H1 (cell line): Measurements from ENCODE around the gene FTSJ3. TPM values are rescaled to one million over a fixed set of nuclear protein-coding genes. Genes with fewer than 3 reads are reported as not detected.

Experiments used
- CTCF ChIA-PET: fragments of 300-600 bp; sonication (Branson Sonifier 250); formaldehyde crosslinking; loops from one replicate; lab custom pipeline; 2021; ENCODE audit not compliant: partially characterized antibody; lab: Charles Lee
- POLR2A ChIA-PET: fragments of 300-600 bp; sonication (Branson Sonifier 250); formaldehyde crosslinking; loops from one replicate; lab custom pipeline; 2021; ENCODE audit warnings: inconsistent platforms; ENCODE audit not compliant: partially characterized antibody; lab: Charles Lee
- DNase-seq, 2 experiments: peaks; one replicate each; pipeline versions ENCODE4 v3.0.0 to v3.0.0-alpha.2; 2010 to 2022; ENCODE audit warnings: low spot score in 2 of 2, low read depth in 1 of 2, mixed read lengths in 1 of 2
- FAIRE-seq: peaks from 2 replicates; lab custom pipeline; 2011; peaks lifted over from hg19 to GRCh38; lab: Jason Lieb, UNC
- H2AFZ ChIP-seq: 2 replicates; pipeline ENCODE4 v1.8.1; 2012; ENCODE audit warnings: low read length, inconsistent platforms
- H2AK5ac ChIP-seq: 2 replicates; pipeline ENCODE4 v1.6.1; 2013; ENCODE audit warnings: low read depth, low read length
- H2BK120ac ChIP-seq: replicated peaks from 2 replicates; pipeline ENCODE3; 2013; ENCODE audit warnings: low read depth, low read length, inconsistent platforms
- H2BK12ac ChIP-seq: 2 replicates; pipeline ENCODE4 v1.6.1; 2013; ENCODE audit warnings: low read depth, low read length
- H2BK15ac ChIP-seq: 2 replicates; pipeline ENCODE4 v1.6.1; 2013; ENCODE audit warnings: low read length
- H2BK20ac ChIP-seq: 2 replicates; pipeline ENCODE4 v1.6.1; 2013; ENCODE audit warnings: low read length
- H2BK5ac ChIP-seq: 2 replicates; pipeline ENCODE4 v1.6.1; 2013; ENCODE audit warnings: low read depth, low read length
- H3K14ac ChIP-seq: 2 replicates; pipeline ENCODE4 v1.6.1; 2013; ENCODE audit warnings: inconsistent platforms; ENCODE audit not compliant: insufficient read length
- H3K18ac ChIP-seq: 2 replicates; pipeline ENCODE4 v1.6.1; 2013; ENCODE audit warnings: low read length; ENCODE audit errors: extremely low read depth
- H3K23ac ChIP-seq: 2 replicates; pipeline ENCODE4 v1.6.1; 2013; ENCODE audit warnings: inconsistent platforms; ENCODE audit not compliant: insufficient read length
- H3K23me2 ChIP-seq: 2 replicates; pipeline ENCODE4 v1.6.1; 2013; ENCODE audit warnings: low read depth, low read length
- H3K27ac ChIP-seq: 2 replicates; pipeline ENCODE4 v1.6.1; 2011; ENCODE audit warnings: low read depth, low read length, inconsistent platforms
- H3K27me3 ChIP-seq, 4 experiments: replicated peaks in 1 of 4; 1 replicate in 1 of 4; 2 replicates in 3 of 4; pipeline versions ENCODE4 v1.6.1 to v1.8.1; 2011 to 2013; ENCODE audit warnings: low read length in 3 of 4, mild to moderate bottlenecking in 3 of 4, inconsistent platforms in 2 of 4, mixed read lengths in 2 of 4, moderate library complexity in 1 of 4; ENCODE audit not compliant: control insufficient read depth in 3 of 4, insufficient read depth in 3 of 4; ENCODE audit errors: extremely low read depth in 1 of 4
- H3K36me3 ChIP-seq, 4 experiments: 2 replicates each; pipeline versions ENCODE4 v1.6.1 to v1.8.1; 2011 to 2013; ENCODE audit warnings: mild to moderate bottlenecking in 4 of 4, low read length in 3 of 4, moderate library complexity in 2 of 4, control low read depth in 1 of 4, inconsistent platforms in 1 of 4; ENCODE audit not compliant: insufficient read depth in 4 of 4, control insufficient read depth in 2 of 4
- H3K4ac ChIP-seq: replicated peaks from 2 replicates; pipeline ENCODE3; 2013; ENCODE audit warnings: low read length, low read depth, mixed read lengths, inconsistent platforms; ENCODE audit not compliant: insufficient read length
- H3K4me1 ChIP-seq, 4 experiments: replicated peaks in 1 of 4; 1 replicate in 1 of 4; 2 replicates in 3 of 4; pipeline versions ENCODE4 v1.6.1 to v1.8.1; 2011 to 2013; ENCODE audit warnings: low read length in 3 of 4, inconsistent platforms in 2 of 4, mixed read lengths in 1 of 4; ENCODE audit not compliant: insufficient read depth in 4 of 4, control insufficient read depth in 3 of 4
- H3K4me2 ChIP-seq, 2 experiments: 2 replicates each; pipeline versions ENCODE4 v1.6.1 to v1.8.1; 2011 to 2013; ENCODE audit warnings: low read depth in 2 of 2, low read length in 2 of 2, control low read depth in 1 of 2, inconsistent platforms in 1 of 2, mild to moderate bottlenecking in 1 of 2; ENCODE audit not compliant: insufficient read depth in 1 of 2
- H3K4me3 ChIP-seq, 4 experiments: fragments of 200-600, 300-600 bp in 1 of 4; sonication (generic), shearing (Covaris generic), sonication (Bioruptor Twin) in 1 of 4; 2 replicates each; pipeline versions ENCODE4 v1.5.1 to v1.8.1; 2011 to 2016; ENCODE audit warnings: low read length in 4 of 4, low read depth in 3 of 4, control low read depth in 2 of 4, inconsistent platforms in 2 of 4, mild to moderate bottlenecking in 2 of 4, mixed read lengths in 1 of 4, moderate library complexity in 1 of 4; ENCODE audit not compliant: insufficient read depth in 2 of 4; ENCODE audit errors: extremely low read depth in 1 of 4
- H3K56ac ChIP-seq: replicated peaks from 2 replicates; pipeline ENCODE3; 2013; ENCODE audit warnings: low read depth, mild to moderate bottlenecking, mixed read lengths, low read length, inconsistent platforms; ENCODE audit not compliant: insufficient read length
- H3K79me1 ChIP-seq: 2 replicates; pipeline ENCODE4 v1.6.1; 2013; ENCODE audit warnings: low read depth, low read length, control low read depth
- H3K79me2 ChIP-seq, 2 experiments: 2 replicates each; pipeline versions ENCODE4 v1.6.1 to v1.8.1; 2012 to 2013; ENCODE audit warnings: low read length in 2 of 2, mild to moderate bottlenecking in 2 of 2, inconsistent platforms in 1 of 2; ENCODE audit not compliant: insufficient read depth in 2 of 2, control insufficient read depth in 1 of 2
- H3K9ac ChIP-seq, 4 experiments: replicated peaks in 1 of 4; 1 replicate in 1 of 4; 2 replicates in 3 of 4; pipeline versions ENCODE4 v1.6.1 to v1.8.1; 2011 to 2013; ENCODE audit warnings: low read depth in 3 of 4, low read length in 3 of 4, control low read depth in 2 of 4, mild to moderate bottlenecking in 2 of 4, moderate library complexity in 2 of 4, inconsistent platforms in 1 of 4; ENCODE audit errors: extremely low read depth in 1 of 4
- H3K9me3 ChIP-seq, 2 experiments: 2 replicates each; pipeline versions ENCODE4 v1.6.1 to v1.8.1; 2012 to 2013; ENCODE audit warnings: mild to moderate bottlenecking in 2 of 2, moderate library complexity in 2 of 2, control low read depth in 1 of 2, inconsistent platforms in 1 of 2, low read depth in 1 of 2, low read length in 1 of 2, mixed read lengths in 1 of 2; ENCODE audit not compliant: insufficient read depth in 2 of 2
- H4K20me1 ChIP-seq, 2 experiments: replicated peaks in 1 of 2; 2 replicates each; pipeline versions ENCODE3 to v1.8.1; 2011 to 2013; ENCODE audit warnings: inconsistent platforms in 2 of 2, low read length in 2 of 2, mild to moderate bottlenecking in 1 of 2; ENCODE audit not compliant: insufficient read depth in 2 of 2, control insufficient read depth in 1 of 2
- H4K5ac ChIP-seq: 2 replicates; pipeline ENCODE4 v1.6.1; 2013; ENCODE audit warnings: low read length, low read depth, mixed read lengths, inconsistent platforms; ENCODE audit not compliant: insufficient read length
- H4K8ac ChIP-seq: 2 replicates; pipeline ENCODE4 v1.8.0; 2013; ENCODE audit warnings: mild to moderate bottlenecking, moderate library complexity, low read length, inconsistent platforms; ENCODE audit not compliant: insufficient read depth; ENCODE audit errors: extremely low read depth
- H4K91ac ChIP-seq: replicated peaks from 2 replicates; pipeline ENCODE3; 2013; ENCODE audit warnings: low read length, mixed read lengths, inconsistent platforms; ENCODE audit not compliant: insufficient read length
- CBX5 ChIP-seq: fragments of 300-800, 300-1000 bp; sonication (generic); IDR thresholded peaks from 2 replicates; pipeline ENCODE4 v1.7.1; 2016; ENCODE audit warnings: antibody characterized with exemption, low read length, low read depth
- CEBPB ChIP-seq: IDR thresholded peaks from 2 replicates; pipeline ENCODE4 v1.6.1; 2012; ENCODE audit warnings: low read depth, low read length
- EZH2 ChIP-seq: fragments of 200-600 bp; sonication (generic); IDR thresholded peaks from 2 replicates; pipeline ENCODE4 v1.7.1; 2012; ENCODE audit warnings: low read depth, mild to moderate bottlenecking, moderate library complexity, low read length, inconsistent platforms; ENCODE audit not compliant: severe bottlenecking
- PHF8 ChIP-seq: fragments of 200-600 bp; sonication (generic); conservative IDR thresholded peaks from 2 replicates; pipeline ENCODE4 v1.7.1; 2012; ENCODE audit warnings: low read depth, mild to moderate bottlenecking, inconsistent platforms, low read length, moderate library complexity
- SIRT6 ChIP-seq: IDR thresholded peaks from one replicate; pipeline ENCODE4 v1.7.1; 2012; ENCODE audit warnings: low read length, inconsistent platforms
- TEAD4 ChIP-seq: IDR thresholded peaks from 2 replicates; pipeline ENCODE4 v1.6.1; 2012; ENCODE audit warnings: low read depth, low read length, inconsistent platforms, mixed read lengths
- ZNF274 ChIP-seq: IDR thresholded peaks from 2 replicates; pipeline ENCODE4 v1.7.0; 2012; ENCODE audit warnings: low read length, borderline replicate concordance; ENCODE audit errors: extremely low read depth
- WGBS, 2 experiments: shearing (Covaris generic) in 1 of 2; methylation state at CpG; one replicate each; pipeline versions ENCODE4 v1.1.6 to v1.1.7; 2013 to 2015; ENCODE audit warnings: low lambda C conversion rate in 2 of 2, mixed read lengths in 2 of 2, inconsistent platforms in 1 of 2, low coverage in 1 of 2, missing lambda C conversion rate in 1 of 2; ENCODE audit not compliant: insufficient replicate concordance in 2 of 2, insufficient coverage in 1 of 2, insufficient read length in 1 of 2; ENCODE audit errors: extremely low coverage in 1 of 2, missing lambda C conversion rate in 1 of 2; 5-methylcytosine and 5-hydroxymethylcytosine counted together
- polyA plus RNA-seq, 7 experiments: library from polyadenylated mRNA; depleted of rRNA in 3 of 7; stranded (reverse) in 5 of 7; unstranded in 2 of 7; fragments of >200 nt in 5 of 7; fragments of 200-250 nt in 2 of 7; gene quantifications; 1 replicate in 5 of 7; 2 replicates in 1 of 7; 4 replicates in 1 of 7; pipeline versions ENCODE4 v1.2.1 to v1.2.3, GENCODE V29; 2011 to 2013; ENCODE audit warnings: missing spikeins in 2 of 7, mixed read lengths in 2 of 7
- total RNA-seq: library from RNA; stranded (reverse); fragmentation: NEBNext Ultra II Directional; extraction: Animal tissue kit (Norgen Biotek cat#: 25700); gene quantifications from 2 replicates; pipeline ENCODE4 v1.2.1, GENCODE V29; 2021

The FTSJ3 gene
- total and polyA plus RNA-seq, 2 of the 8 experiments (the other 6 are each of a cell fraction or from before 2014, with no cell fraction given): 42.7 to 77.2 TPM

DNA sequence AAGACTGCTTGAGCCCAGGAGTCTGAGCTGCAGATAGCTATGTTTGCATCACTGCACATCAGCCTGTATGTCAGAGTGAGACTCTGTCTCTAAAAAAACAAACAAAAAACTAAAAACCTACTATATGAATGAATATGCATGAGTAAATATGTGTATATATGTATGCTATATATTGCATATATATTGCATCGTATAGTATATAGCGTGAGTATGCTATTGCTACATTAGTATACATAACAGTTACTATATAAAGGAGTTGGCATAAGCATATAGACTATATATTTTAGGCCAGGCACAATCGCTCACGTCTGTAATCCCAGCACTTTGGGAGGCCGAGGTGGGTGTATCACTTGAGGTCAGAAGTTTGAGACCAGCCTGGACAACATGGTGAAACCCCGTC is 37.4 kb downstream of the FTSJ3 start:
- no peak overlapping the region for H2AK5ac ChIP-seq
- DNase-seq: no peak
- no peak overlapping the region for H3K56ac ChIP-seq
- H4K5ac ChIP-seq: no peak overlapping the region
- H3K27me3 ChIP-seq: no peaks in the 10 kb centered on the region
- H4K8ac ChIP-seq: no peak overlapping the region
- H3K14ac ChIP-seq: no peak overlapping the region
- H2BK15ac ChIP-seq: no peak overlapping the region
- 95% methylated on average over 6 of the region's 6 CpGs; no CpG with 5 or more reads in 1 of the 2 experiments for WGBS, 2 experiments
- no peak overlapping the region for H3K23ac ChIP-seq
- H3K4ac ChIP-seq: no peak overlapping the region
- no peak overlapping the region for H2BK12ac ChIP-seq
- H3K9me3 ChIP-seq: no peaks in the 10 kb centered on the region
- H3K9ac ChIP-seq: no peak overlapping the region
- no peaks in the 10 kb centered on the region for H3K4me1 ChIP-seq
- H2AFZ ChIP-seq: no peak overlapping the region
- H3K79me1 ChIP-seq: no peaks in the 10 kb centered on the region
- H3K79me2 ChIP-seq: peaks cover 0 to 48% of the 10 kb centered on the region in 2 experiments; a peak in 3 of 4 replicates
- H3K4me2 ChIP-seq: no peak overlapping the region
- no peak overlapping the region for H4K91ac ChIP-seq
- no peak overlapping the region for H2BK120ac ChIP-seq
- H3K23me2 ChIP-seq: no peaks in the 10 kb centered on the region
- H2BK5ac ChIP-seq: no peak overlapping the region
- H3K36me3 ChIP-seq: peaks cover 15 to 78% (median 56%) of the 10 kb centered on the region in 4 experiments
- TF ChIP-seq PHF8: no peak
- TF ChIP-seq CBX5: no peak
- TF ChIP-seq CEBPB: no peak
- no peak for TF ChIP-seq TEAD4
- no peak for TF ChIP-seq ZNF274
- no peak for TF ChIP-seq EZH2
- TF ChIP-seq SIRT6: no peak
- H2BK20ac ChIP-seq: no peak overlapping the region
- no peak overlapping the region for H3K4me3 ChIP-seq
- CTCF ChIA-PET: interaction anchor here (1.1 kb wide), 2 partner anchors 21 to 76 kb away, joined by 3 to 6 read pairs; no protein-coding TSS in a partner anchor
- peaks cover 2 to 4% of the 10 kb centered on the region in 2 experiments for H4K20me1 ChIP-seq
- POLR2A ChIA-PET: interaction anchor here (1.6 to 24.4 kb wide), 3 partner anchors 10 to 35 kb away, joined by 5 to 481 read pairs (median 102); partner anchors contain the start of genes CCDC47, DDX42, FTSJ3 and PSMC5
- FAIRE-seq: no peak
- H3K27ac ChIP-seq: no peak overlapping the region
- no peak overlapping the region for H3K18ac ChIP-seq
